GM23338 (cell line): Measurements from ENCODE around the gene PSMA5. TPM values are rescaled to one million over a fixed set of nuclear protein-coding genes. Genes with fewer than 3 reads are reported as not detected.

Experiments used
- ATAC-seq: fragments of 200-7000 bp; cut with Tn5 transposase; 3 replicates; pipeline ENCODE4 v1.9.1; 2020
- DNase-seq: peaks from one replicate; pipeline ENCODE4 v3.0.0-alpha.2; 2015; ENCODE audit warnings: low spot score
- H2AFZ ChIP-seq: fragments of 200-600 bp; sonication (generic); 2 replicates; pipeline ENCODE4 v1.8.0; 2016; ENCODE audit warnings: antibody characterized with exemption, mild to moderate bottlenecking, moderate library complexity
- H3F3A ChIP-seq: fragments of 200-600 bp; sonication (generic); replicated peaks from 2 replicates; pipeline ENCODE4 v1.8.0; 2017; ENCODE audit warnings: antibody characterized with exemption, mixed run types, low read depth
- H3K27ac ChIP-seq: fragments of 200-600 bp; sonication (generic); 2 replicates; pipeline ENCODE4 v1.6.1; 2016; ENCODE audit warnings: low read depth
- H3K27me3 ChIP-seq: fragments of 200-600 bp; sonication (generic); 2 replicates; pipeline ENCODE4 v1.8.0; 2016; ENCODE audit warnings: mild to moderate bottlenecking, mixed run types, moderate library complexity; ENCODE audit not compliant: insufficient read depth
- H3K36me3 ChIP-seq: fragments of 200-600 bp; sonication (generic); 2 replicates; pipeline ENCODE4 v1.8.0; 2016; ENCODE audit warnings: mild to moderate bottlenecking; ENCODE audit not compliant: insufficient read depth
- H3K4me1 ChIP-seq: fragments of 200-600 bp; sonication (generic); 2 replicates; pipeline ENCODE4 v1.8.0; 2016; ENCODE audit warnings: mild to moderate bottlenecking, moderate library complexity; ENCODE audit not compliant: insufficient read depth
- H3K4me2 ChIP-seq: fragments of 200-600 bp; sonication (generic); 2 replicates; pipeline ENCODE4 v1.7.1; 2017; ENCODE audit warnings: mixed run types
- H3K4me3 ChIP-seq: fragments of 200-600 bp; sonication (generic); 2 replicates; pipeline ENCODE4 v1.6.1; 2016; ENCODE audit warnings: mixed run types
- H3K79me2 ChIP-seq: fragments of 200-600 bp; sonication (generic); replicated peaks from 2 replicates; pipeline ENCODE4 v1.8.0; 2017; ENCODE audit warnings: mild to moderate bottlenecking; ENCODE audit not compliant: insufficient read depth
- H3K9me2 ChIP-seq: fragments of 200-600 bp; sonication (generic); 2 replicates; pipeline ENCODE4 v1.8.0; 2017; ENCODE audit not compliant: insufficient read depth
- H4K20me1 ChIP-seq: fragments of 200-600 bp; sonication (generic); replicated peaks from 2 replicates; pipeline ENCODE4 v1.8.0; 2017; ENCODE audit warnings: mild to moderate bottlenecking; ENCODE audit not compliant: insufficient read depth
- H3K27ac Mint-ChIP-seq: 2 replicates; pipeline ENCODE4 v1.8.0; 2020; ENCODE audit warnings: inconsistent platforms, mild to moderate bottlenecking, moderate library complexity, mixed read lengths
- H3K27me3 Mint-ChIP-seq: 3 replicates; pipeline ENCODE4 v1.8.0; 2022; ENCODE audit warnings: low read depth, mild to moderate bottlenecking, moderate library complexity, mixed read lengths, inconsistent platforms; ENCODE audit not compliant: insufficient read depth, poor library complexity
- H3K36me3 Mint-ChIP-seq: 3 replicates; pipeline ENCODE4 v1.8.0; 2021; ENCODE audit warnings: low read depth, mild to moderate bottlenecking, inconsistent platforms, moderate library complexity, mixed read lengths
- H3K4me1 Mint-ChIP-seq: 3 replicates; pipeline ENCODE4 v1.8.0; 2020; ENCODE audit warnings: mild to moderate bottlenecking, inconsistent platforms, mixed read lengths
- H3K4me3 Mint-ChIP-seq: 3 replicates; pipeline ENCODE4 v1.8.0; 2021; ENCODE audit warnings: moderate library complexity, mild to moderate bottlenecking, inconsistent platforms, mixed read lengths
- H3K9me3 Mint-ChIP-seq: 3 replicates; pipeline ENCODE4 v1.8.0; 2020; ENCODE audit warnings: moderate library complexity, mild to moderate bottlenecking, inconsistent platforms, mixed read lengths
- EZH2phosphoT487 ChIP-seq: fragments of 200-600 bp; sonication (generic); IDR thresholded peaks from one replicate; pipeline ENCODE4 v1.8.1; 2018; ENCODE audit warnings: antibody characterized with exemption; ENCODE audit not compliant: unreplicated experiment
- POLR2AphosphoS5 ChIP-seq: IDR thresholded peaks from 2 replicates; pipeline ENCODE4 v1.6.1; 2016; ENCODE audit warnings: antibody characterized with exemption, low read depth
- STAT1 ChIP-seq: IDR thresholded peaks from one replicate; pipeline ENCODE4 v1.6.1; 2016; ENCODE audit warnings: antibody characterized with exemption; ENCODE audit not compliant: unreplicated experiment
- ZNF331 ChIP-seq: fragments of 250-450 bp; sonication (Bioruptor Pico); IDR thresholded peaks from 2 replicates; pipeline ENCODE4 v1.5.0; 2020; ENCODE audit warnings: low read depth, mild to moderate bottlenecking, moderate library complexity
- polyA plus RNA-seq: library from polyadenylated mRNA; unstranded; fragments of >200 nt; fragmentation: Nextera tagmentation; extraction: Ambion mirVana; gene quantifications from 2 replicates; pipeline ENCODE4 v1.2.1, GENCODE V29; 2016
- total RNA-seq: library from RNA; depleted of rRNA; stranded (reverse); fragments of >200 nt; shearing (Covaris generic); gene quantifications from 2 replicates; pipeline ENCODE4 v1.2.3, GENCODE V29; 2014
- TF ChIP-seq, protein P1 (sequence below): fragments of 250-450 bp; sonication (Bioruptor Pico); IDR thresholded peaks from 2 replicates; pipeline ENCODE4 v1.5.0; 2020; ENCODE audit warnings: mild to moderate bottlenecking, moderate library complexity
- TF ChIP-seq, protein P2 (sequence below): IDR thresholded peaks from 2 replicates; pipeline ENCODE4 v1.6.1; 2016; ENCODE audit warnings: antibody characterized with exemption
- TF ChIP-seq, protein P3 (sequence below): IDR thresholded peaks from one replicate; pipeline ENCODE4 v1.6.1; 2018; ENCODE audit warnings: antibody characterized with exemption; ENCODE audit not compliant: unreplicated experiment

PSMA5 gene
- total and polyA plus RNA-seq, 2 experiments from 2014 or later, result 104 to 126 TPM

DNA sequence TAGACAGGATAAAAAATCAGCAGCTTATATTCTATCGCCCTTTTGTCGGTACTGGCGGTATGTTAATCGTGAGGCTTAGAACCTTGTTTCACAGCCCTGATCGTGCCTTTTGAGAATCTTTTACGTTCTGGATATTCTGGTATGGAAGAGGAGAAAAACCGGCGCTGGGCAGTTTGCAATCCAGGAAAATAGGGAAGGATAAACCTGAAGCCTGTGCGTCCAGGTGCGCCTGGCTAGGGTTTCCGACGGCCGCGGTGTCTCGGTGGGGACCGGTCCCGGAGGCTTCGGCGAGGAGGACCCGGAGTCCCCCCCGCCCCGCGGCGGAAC is 39.8 kb upstream of the PSMA5 start:
- Mint-ChIP-seq H3K4me3 (peak overlapping the region; percentile 74), H3K27ac (no peak overlapping the region), H3K36me3 (no peaks in the 10 kb centered on the region; the same call in 2 of the 3 replicates), H3K27me3 (peaks cover 52% of the 10 kb centered on the region), H3K4me1 (peaks cover 19% of the 10 kb centered on the region), H3K9me3 (no peaks in the 10 kb centered on the region)
- no peak for ATAC-seq
- Histone ChIP-seq H3K79me2 (no peaks in the 10 kb centered on the region), H3K27me3 (peaks cover 70% of the 10 kb centered on the region), H4K20me1 (no peaks in the 10 kb centered on the region; the same call in 1 of the 2 replicates), H2AFZ (peak overlapping the region; percentile 91), H3K4me1 (peaks cover 28% of the 10 kb centered on the region), H3K36me3 (no peaks in the 10 kb centered on the region), H3F3A (0 out of 2 replicates have a peak, but pooled peaks cover 5% of the 10 kb centered on the region), H3K4me3 (peak overlapping the region; percentile 68), H3K4me2 (peak overlapping the region; percentile 76), H3K9me2 (no peaks in the 10 kb centered on the region), H3K27ac (no peak overlapping the region)
- TF ChIP-seq EZH2phosphoT487, result no peak
- TF ChIP-seq, protein P1, sequence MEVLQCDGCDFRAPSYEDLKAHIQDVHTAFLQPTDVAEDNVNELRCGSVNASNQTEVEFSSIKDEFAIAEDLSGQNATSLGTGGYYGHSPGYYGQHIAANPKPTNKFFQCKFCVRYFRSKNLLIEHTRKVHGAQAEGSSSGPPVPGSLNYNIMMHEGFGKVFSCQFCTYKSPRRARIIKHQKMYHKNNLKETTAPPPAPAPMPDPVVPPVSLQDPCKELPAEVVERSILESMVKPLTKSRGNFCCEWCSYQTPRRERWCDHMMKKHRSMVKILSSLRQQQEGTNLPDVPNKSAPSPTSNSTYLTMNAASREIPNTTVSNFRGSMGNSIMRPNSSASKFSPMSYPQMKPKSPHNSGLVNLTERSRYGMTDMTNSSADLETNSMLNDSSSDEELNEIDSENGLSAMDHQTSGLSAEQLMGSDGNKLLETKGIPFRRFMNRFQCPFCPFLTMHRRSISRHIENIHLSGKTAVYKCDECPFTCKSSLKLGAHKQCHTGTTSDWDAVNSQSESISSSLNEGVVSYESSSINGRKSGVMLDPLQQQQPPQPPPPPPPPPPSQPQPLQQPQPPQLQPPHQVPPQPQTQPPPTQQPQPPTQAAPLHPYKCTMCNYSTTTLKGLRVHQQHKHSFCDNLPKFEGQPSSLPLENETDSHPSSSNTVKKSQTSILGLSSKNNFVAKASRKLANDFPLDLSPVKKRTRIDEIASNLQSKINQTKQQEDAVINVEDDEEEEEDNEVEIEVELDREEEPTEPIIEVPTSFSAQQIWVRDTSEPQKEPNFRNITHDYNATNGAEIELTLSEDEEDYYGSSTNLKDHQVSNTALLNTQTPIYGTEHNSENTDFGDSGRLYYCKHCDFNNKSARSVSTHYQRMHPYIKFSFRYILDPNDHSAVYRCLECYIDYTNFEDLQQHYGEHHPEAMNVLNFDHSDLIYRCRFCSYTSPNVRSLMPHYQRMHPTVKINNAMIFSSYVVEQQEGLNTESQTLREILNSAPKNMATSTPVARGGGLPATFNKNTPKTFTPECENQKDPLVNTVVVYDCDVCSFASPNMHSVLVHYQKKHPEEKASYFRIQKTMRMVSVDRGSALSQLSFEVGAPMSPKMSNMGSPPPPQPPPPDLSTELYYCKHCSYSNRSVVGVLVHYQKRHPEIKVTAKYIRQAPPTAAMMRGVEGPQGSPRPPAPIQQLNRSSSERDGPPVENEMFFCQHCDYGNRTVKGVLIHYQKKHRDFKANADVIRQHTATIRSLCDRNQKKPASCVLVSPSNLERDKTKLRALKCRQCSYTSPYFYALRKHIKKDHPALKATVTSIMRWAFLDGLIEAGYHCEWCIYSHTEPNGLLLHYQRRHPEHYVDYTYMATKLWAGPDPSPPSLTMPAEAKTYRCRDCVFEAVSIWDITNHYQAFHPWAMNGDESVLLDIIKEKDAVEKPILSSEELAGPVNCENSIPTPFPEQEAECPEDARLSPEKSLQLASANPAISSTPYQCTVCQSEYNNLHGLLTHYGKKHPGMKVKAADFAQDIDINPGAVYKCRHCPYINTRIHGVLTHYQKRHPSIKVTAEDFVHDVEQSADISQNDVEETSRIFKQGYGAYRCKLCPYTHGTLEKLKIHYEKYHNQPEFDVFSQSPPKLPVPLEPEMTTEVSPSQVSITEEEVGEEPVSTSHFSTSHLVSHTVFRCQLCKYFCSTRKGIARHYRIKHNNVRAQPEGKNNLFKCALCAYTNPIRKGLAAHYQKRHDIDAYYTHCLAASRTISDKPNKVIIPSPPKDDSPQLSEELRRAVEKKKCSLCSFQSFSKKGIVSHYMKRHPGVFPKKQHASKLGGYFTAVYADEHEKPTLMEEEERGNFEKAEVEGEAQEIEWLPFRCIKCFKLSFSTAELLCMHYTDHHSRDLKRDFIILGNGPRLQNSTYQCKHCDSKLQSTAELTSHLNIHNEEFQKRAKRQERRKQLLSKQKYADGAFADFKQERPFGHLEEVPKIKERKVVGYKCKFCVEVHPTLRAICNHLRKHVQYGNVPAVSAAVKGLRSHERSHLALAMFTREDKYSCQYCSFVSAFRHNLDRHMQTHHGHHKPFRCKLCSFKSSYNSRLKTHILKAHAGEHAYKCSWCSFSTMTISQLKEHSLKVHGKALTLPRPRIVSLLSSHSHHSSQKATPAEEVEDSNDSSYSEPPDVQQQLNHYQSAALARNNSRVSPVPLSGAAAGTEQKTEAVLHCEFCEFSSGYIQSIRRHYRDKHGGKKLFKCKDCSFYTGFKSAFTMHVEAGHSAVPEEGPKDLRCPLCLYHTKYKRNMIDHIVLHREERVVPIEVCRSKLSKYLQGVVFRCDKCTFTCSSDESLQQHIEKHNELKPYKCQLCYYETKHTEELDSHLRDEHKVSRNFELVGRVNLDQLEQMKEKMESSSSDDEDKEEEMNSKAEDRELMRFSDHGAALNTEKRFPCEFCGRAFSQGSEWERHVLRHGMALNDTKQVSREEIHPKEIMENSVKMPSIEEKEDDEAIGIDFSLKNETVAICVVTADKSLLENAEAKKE, result no peak
- no peak for TF ChIP-seq POLR2AphosphoS5
- TF ChIP-seq, protein P2, sequence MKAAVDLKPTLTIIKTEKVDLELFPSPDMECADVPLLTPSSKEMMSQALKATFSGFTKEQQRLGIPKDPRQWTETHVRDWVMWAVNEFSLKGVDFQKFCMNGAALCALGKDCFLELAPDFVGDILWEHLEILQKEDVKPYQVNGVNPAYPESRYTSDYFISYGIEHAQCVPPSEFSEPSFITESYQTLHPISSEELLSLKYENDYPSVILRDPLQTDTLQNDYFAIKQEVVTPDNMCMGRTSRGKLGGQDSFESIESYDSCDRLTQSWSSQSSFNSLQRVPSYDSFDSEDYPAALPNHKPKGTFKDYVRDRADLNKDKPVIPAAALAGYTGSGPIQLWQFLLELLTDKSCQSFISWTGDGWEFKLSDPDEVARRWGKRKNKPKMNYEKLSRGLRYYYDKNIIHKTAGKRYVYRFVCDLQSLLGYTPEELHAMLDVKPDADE, result no peak
- TF ChIP-seq STAT1, result no peak
- no peak for TF ChIP-seq ZNF331
- TF ChIP-seq, protein P3, sequence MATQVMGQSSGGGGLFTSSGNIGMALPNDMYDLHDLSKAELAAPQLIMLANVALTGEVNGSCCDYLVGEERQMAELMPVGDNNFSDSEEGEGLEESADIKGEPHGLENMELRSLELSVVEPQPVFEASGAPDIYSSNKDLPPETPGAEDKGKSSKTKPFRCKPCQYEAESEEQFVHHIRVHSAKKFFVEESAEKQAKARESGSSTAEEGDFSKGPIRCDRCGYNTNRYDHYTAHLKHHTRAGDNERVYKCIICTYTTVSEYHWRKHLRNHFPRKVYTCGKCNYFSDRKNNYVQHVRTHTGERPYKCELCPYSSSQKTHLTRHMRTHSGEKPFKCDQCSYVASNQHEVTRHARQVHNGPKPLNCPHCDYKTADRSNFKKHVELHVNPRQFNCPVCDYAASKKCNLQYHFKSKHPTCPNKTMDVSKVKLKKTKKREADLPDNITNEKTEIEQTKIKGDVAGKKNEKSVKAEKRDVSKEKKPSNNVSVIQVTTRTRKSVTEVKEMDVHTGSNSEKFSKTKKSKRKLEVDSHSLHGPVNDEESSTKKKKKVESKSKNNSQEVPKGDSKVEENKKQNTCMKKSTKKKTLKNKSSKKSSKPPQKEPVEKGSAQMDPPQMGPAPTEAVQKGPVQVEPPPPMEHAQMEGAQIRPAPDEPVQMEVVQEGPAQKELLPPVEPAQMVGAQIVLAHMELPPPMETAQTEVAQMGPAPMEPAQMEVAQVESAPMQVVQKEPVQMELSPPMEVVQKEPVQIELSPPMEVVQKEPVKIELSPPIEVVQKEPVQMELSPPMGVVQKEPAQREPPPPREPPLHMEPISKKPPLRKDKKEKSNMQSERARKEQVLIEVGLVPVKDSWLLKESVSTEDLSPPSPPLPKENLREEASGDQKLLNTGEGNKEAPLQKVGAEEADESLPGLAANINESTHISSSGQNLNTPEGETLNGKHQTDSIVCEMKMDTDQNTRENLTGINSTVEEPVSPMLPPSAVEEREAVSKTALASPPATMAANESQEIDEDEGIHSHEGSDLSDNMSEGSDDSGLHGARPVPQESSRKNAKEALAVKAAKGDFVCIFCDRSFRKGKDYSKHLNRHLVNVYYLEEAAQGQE, result no peak
- DNase-seq, result no peak
